ENCODE results near the gene TOMM6.
"Not testable (repeated sequence)": the region's sequence is repeated elsewhere in the genome, so short reads cannot be mapped to it uniquely, and the experiment has no call there.

The TOMM6 gene

DNA sequence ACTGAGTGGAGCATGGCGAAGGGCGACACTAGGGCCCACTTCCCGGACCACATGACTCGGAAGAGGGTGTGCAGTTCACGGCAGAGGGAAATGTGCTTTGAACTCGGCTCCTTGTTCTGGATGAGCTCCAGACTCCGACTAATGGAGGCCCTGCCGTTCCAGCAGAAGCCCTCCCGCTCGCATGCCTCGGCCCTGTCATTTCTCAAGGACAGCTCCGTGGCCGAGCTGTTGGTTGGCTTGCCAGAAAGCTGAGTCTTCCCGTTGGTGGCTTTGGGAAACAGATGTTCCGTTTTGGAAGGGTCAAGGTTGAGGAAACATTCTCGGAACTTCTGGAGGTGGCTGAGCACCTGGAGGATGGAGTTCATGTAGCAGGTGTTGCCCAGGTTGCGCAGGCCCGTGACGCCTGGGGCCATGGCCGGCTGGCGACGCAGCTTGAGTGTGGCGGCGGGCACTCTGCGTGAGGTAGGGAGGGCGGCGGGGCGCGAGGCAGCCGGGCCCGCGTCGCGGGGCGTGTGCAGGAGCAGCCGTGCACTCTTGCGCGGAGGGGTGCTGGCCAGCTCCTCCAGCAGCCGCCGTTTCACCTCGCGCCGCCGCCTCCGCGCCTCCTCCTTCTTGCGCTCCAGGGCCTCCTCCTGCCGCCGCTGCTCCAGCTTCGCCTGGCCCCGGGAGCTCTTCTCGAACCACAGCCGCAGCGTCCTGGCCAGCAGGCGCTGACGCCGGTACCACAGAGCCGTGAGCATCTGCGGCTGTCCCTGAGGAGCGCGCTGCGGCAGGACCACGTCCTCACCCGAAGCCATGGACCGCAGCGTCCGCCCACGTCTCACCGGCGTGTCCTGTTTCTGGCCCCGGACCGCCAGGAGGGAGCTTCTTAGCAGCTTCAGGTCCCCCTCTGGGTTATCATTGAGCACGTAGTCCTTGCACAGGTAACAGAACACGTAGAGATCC, 18.6 kb downstream of the TOMM6 start:
- H3K27me3 ChIP-seq (ENCODE audit: insufficient read depth, low read length), result no peaks in the 10 kb centered on the region
- H3K36me3 ChIP-seq (ENCODE audit: insufficient read depth, low read length), result peaks cover 31% of the 10 kb centered on the region
- H3K4me1 ChIP-seq (ENCODE audit: insufficient read depth, low read length), result no peaks in the 10 kb centered on the region
- H2AFZ ChIP-seq (ENCODE audit: low read depth, low read length), result no peak overlapping the region
- H3K4me3 ChIP-seq (ENCODE audit: low read length), result no peak overlapping the region
- no peaks in the 10 kb centered on the region for H3K9me3 ChIP-seq (ENCODE audit: low read length)

DNA sequence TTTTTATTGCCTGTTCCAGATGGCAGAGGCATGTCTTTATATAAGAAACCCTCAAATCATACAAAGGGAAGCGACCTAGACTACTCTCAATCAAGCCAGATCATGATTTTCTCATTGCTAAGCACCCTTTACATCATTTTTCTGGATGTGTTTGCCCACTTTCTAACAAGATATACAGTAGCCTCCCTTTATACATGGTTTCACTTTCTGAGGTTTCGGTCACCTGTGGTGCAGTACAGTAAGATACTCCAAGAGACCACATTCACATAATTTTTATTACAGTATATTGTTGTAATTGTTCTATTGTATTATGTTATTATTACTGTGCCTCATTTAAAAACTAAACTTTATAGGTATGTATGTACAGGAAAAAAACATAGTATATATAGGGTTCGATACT, 23.6 kb downstream of the TOMM6 start:
- Histone ChIP-seq H3K36me3 (ENCODE audit: insufficient read depth, low read length) (peaks cover 9% of the 10 kb centered on the region), H2AFZ (ENCODE audit: low read depth, low read length) (no peak overlapping the region), H3K9me3 (ENCODE audit: low read length) (no peaks in the 10 kb centered on the region), H3K4me3 (ENCODE audit: low read length) (no peak overlapping the region), H3K4me1 (ENCODE audit: insufficient read depth, low read length) (no peaks in the 10 kb centered on the region), H3K27me3 (ENCODE audit: insufficient read depth, low read length) (no peaks in the 10 kb centered on the region)

DNA sequence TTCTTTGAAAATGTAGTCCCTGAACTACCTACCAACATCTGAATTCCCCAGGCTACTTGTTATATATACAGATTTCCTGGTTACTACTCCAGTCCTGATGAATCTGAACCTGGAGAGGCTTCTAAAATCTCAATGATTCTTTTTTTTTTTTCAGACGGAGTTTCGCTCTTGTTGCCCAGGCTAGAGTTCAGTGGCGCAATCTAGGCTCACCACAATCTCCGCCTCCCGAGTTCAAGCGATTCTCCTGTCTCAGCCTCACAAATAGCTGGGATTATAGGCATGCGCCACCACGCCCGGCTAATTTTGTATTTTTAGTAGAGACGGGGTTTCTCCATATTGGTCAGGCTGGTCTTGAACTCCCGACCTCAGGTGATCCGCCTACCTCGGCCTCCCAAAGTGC, 24.5 kb downstream of the TOMM6 start:
- H3K36me3 ChIP-seq (ENCODE audit: insufficient read depth, low read length); H3K4me3 ChIP-seq (ENCODE audit: low read length); H3K27me3 ChIP-seq (ENCODE audit: insufficient read depth, low read length); H3K4me1 ChIP-seq (ENCODE audit: insufficient read depth, low read length); H3K9me3 ChIP-seq (ENCODE audit: low read length); H2AFZ ChIP-seq (ENCODE audit: low read depth, low read length): not testable (repeated sequence)

DNA sequence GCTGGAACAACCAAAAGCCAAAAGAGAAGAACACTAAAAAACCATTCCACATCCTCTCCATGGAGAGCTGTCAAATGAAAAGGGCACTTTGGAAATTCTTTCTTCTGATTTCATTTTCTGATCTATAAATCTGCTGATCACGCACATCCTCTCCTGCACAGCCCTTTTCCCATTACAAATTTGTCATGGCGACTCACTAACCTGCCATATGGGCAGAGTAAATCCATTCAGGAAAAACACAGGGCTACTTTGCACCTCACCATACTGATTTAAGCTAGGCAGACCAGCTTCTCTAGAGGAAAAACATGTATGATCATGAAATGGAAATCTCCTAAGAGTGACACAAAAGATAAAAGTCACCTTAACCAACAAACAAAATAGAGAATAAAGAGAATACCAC, 26.0 kb downstream of the TOMM6 start:
- Histone ChIP-seq H3K4me1 (ENCODE audit: insufficient read depth, low read length) (no peaks in the 10 kb centered on the region), H2AFZ (ENCODE audit: low read depth, low read length) (no peak overlapping the region), H3K27me3 (ENCODE audit: insufficient read depth, low read length) (no peaks in the 10 kb centered on the region), H3K36me3 (ENCODE audit: insufficient read depth, low read length) (peaks cover 3% of the 10 kb centered on the region), H3K9me3 (ENCODE audit: low read length) (no peaks in the 10 kb centered on the region), H3K4me3 (ENCODE audit: low read length) (no peak overlapping the region)

DNA sequence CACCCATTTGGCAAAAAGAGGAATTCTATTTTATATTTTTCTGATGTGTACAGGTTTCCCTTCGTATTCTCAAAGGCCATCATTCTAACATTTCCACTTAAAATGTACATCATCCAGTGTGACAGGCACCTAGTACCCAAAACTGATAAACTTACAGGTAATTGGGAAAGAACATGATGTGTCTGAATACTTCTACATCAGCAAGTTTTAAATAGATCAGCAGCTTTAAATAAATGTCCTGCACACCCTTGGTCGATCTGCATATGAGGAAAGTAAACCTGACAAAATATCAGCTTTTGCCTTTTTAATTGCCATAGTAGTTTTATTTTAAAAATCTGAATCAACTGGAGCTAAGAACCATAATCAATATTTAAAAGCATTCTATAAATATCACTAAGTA, 26.5 kb downstream of the TOMM6 start:
- Histone ChIP-seq H3K9me3 (ENCODE audit: low read length) (no peaks in the 10 kb centered on the region), H3K4me1 (ENCODE audit: insufficient read depth, low read length) (no peaks in the 10 kb centered on the region), H3K4me3 (ENCODE audit: low read length) (no peak overlapping the region)

DNA sequence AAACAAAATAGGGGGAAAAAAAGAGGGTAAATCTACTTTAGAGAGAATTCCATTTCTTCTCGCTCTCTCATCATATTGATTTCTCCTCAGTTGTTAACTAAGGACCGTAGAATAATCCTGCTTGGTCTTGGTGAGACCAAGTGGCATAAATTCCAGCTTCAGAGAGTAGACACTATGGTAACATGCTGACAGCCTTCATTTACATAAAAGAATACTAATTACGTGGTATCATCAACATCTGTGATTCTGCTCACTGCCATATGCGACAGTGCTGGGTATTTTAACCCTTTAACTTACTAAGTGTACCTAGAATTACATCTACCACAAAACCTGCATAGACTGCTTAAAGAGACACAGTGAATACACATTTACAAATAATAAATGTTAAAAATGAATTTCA, 27.1 kb downstream of the TOMM6 start:
- H2AFZ ChIP-seq (ENCODE audit: low read depth, low read length), result no peak overlapping the region
- peaks cover 3% of the 10 kb centered on the region for H3K36me3 ChIP-seq (ENCODE audit: insufficient read depth, low read length)
- no peaks in the 10 kb centered on the region for H3K4me1 ChIP-seq (ENCODE audit: insufficient read depth, low read length)
- H3K27me3 ChIP-seq (ENCODE audit: insufficient read depth, low read length), result no peaks in the 10 kb centered on the region
- H3K4me3 ChIP-seq (ENCODE audit: low read length), result no peak overlapping the region
- H3K9me3 ChIP-seq (ENCODE audit: low read length), result no peaks in the 10 kb centered on the region

More for the DNA sequence above, 26.5 kb downstream of the TOMM6 start:
- H2AFZ ChIP-seq (ENCODE audit: low read depth, low read length), result no peak overlapping the region
- peaks cover 3% of the 10 kb centered on the region for H3K36me3 ChIP-seq (ENCODE audit: insufficient read depth, low read length)
- no peaks in the 10 kb centered on the region for H3K27me3 ChIP-seq (ENCODE audit: insufficient read depth, low read length)

DNA sequence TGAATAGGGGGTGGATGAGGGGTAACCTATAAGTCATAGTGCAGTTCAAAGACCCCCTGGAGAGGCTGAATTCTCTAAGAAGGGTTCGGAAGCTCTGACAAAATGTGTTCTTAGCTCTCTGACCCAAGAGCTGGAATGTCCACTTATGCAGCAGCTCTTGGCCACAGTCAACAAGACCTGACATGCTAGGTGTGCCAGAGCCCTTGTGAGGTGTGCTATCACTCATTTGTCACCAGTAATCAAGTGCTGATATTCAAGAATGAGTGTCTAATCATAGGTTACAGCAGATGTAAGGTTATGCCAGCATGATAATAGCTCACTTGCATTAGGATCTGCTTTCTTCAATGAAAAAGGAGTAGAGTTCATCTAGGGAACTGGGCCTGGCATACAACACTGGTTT, 28.1 kb downstream of the TOMM6 start:
- no peak overlapping the region for H3K4me3 ChIP-seq (ENCODE audit: low read length)
- no peak overlapping the region for H2AFZ ChIP-seq (ENCODE audit: low read depth, low read length)
- no peaks in the 10 kb centered on the region for H3K27me3 ChIP-seq (ENCODE audit: insufficient read depth, low read length)
- peaks cover 3% of the 10 kb centered on the region for H3K36me3 ChIP-seq (ENCODE audit: insufficient read depth, low read length)
- H3K9me3 ChIP-seq (ENCODE audit: low read length), result no peaks in the 10 kb centered on the region
- H3K4me1 ChIP-seq (ENCODE audit: insufficient read depth, low read length), result no peaks in the 10 kb centered on the region

DNA sequence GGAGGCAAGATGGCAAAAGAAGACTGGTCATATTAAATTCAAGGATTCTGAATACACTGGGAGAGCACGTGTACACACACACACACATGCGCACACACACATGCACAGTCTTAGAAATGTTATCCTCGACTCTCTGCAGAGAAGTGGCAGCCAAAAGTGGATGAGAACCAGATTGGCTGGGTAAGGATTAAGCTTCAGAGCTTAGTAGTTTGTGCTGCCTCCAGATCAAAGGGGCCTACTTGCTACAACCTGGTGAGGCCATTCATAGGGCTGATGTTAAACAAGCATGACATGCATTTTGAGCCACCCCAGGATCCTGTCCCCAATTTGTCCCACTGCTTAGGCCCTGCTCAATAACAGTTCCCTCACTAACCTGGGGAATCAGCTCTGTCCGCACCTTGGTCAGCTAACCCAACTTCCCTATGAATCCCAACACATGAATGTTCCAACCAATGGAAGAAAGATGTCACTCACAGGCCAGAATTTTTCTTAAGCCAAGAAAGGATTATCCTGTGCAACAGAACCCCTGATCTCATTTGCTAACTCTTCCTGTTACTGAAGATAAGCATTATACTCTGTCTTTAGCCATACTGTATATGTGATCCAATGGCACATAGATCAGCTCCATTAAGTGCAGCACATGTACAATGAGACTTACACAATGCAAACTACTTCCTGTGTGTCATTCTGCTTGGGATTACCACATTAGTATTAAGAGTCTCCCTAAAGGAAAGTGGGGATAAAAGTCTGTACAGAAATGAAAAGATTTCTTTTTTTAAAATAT, 31.0 kb downstream of the TOMM6 start:
- H3K27me3 ChIP-seq (ENCODE audit: insufficient read depth, low read length), result no peaks in the 10 kb centered on the region
- H3K4me3 ChIP-seq (ENCODE audit: low read length), result no peak overlapping the region
- no peaks in the 10 kb centered on the region for H3K4me1 ChIP-seq (ENCODE audit: insufficient read depth, low read length)
- peaks cover 6% of the 10 kb centered on the region for H3K36me3 ChIP-seq (ENCODE audit: insufficient read depth, low read length)
- H3K9me3 ChIP-seq (ENCODE audit: low read length), result no peaks in the 10 kb centered on the region
- no peak overlapping the region for H2AFZ ChIP-seq (ENCODE audit: low read depth, low read length)

DNA sequence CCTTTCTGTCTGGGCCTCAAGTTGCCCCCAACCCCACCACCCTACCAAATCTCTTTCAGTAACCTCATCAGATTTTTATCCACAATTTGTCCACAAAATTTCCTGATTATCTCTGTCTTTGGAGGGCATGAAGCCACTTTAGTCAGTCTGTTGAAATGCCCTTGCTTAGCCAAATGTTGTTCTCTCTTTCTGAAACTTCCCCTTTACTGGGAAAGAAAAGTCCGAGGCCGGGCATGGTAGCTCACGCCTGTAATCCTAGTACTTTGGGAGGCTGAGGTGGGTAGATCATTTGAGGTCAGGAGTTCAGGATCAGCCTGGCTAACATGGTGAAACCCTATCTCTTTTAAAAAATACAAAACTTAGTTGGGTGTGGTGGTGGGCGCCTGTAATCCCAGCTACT, 33.8 kb downstream of the TOMM6 start:
- no peaks in the 10 kb centered on the region for H3K27me3 ChIP-seq (ENCODE audit: insufficient read depth, low read length)
- no peak overlapping the region for H3K4me3 ChIP-seq (ENCODE audit: low read length)
- no peaks in the 10 kb centered on the region for H3K4me1 ChIP-seq (ENCODE audit: insufficient read depth, low read length)
- H3K9me3 ChIP-seq (ENCODE audit: low read length), result no peaks in the 10 kb centered on the region
- peaks cover 9% of the 10 kb centered on the region for H3K36me3 ChIP-seq (ENCODE audit: insufficient read depth, low read length)
- no peak overlapping the region for H2AFZ ChIP-seq (ENCODE audit: low read depth, low read length)

DNA sequence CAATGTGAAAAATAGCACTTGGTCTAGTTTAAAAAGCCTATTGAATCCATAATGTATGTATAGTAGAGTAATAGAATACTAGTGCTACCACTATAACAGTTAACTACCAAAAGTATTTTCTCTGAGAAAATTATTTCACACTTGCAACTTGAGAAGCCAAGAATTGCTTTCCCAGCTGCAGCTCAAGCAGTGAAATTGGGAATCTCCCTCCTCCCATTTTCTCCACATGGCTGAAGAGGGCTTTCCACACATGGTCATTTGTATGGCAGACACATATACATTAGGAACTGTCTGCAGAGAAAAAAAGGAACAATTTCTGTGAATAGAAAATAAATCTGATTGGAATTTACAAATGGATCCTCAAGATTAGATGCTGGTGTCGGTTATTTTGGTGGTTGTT, 34.5 kb downstream of the TOMM6 start:
- no peaks in the 10 kb centered on the region for H3K27me3 ChIP-seq (ENCODE audit: insufficient read depth, low read length)
- no peak overlapping the region for H2AFZ ChIP-seq (ENCODE audit: low read depth, low read length)
- no peak overlapping the region for H3K4me3 ChIP-seq (ENCODE audit: low read length)
- H3K4me1 ChIP-seq (ENCODE audit: insufficient read depth, low read length), result no peaks in the 10 kb centered on the region
- no peaks in the 10 kb centered on the region for H3K9me3 ChIP-seq (ENCODE audit: low read length)
- peaks cover 9% of the 10 kb centered on the region for H3K36me3 ChIP-seq (ENCODE audit: insufficient read depth, low read length)

DNA sequence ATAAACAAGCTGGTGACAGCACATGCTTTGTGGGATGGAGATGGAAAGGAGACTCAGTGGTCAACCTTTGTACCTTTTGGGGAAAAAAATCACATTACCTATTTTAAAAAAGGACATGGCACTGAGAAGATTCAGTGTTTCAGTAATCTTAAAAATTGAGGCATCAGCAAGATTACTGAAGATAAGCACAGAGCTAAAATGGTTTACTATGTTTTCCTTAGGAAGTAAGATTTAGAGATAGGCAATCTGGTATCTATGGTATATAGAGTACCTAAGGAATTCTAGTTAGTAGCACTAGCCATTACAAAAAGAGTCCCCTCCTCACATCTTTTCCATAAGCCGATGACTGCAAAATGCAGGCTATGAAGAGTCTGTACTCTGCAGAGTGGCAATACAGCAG, 35.7 kb downstream of the TOMM6 start:
- no peak overlapping the region for H3K4me3 ChIP-seq (ENCODE audit: low read length)

DNA sequence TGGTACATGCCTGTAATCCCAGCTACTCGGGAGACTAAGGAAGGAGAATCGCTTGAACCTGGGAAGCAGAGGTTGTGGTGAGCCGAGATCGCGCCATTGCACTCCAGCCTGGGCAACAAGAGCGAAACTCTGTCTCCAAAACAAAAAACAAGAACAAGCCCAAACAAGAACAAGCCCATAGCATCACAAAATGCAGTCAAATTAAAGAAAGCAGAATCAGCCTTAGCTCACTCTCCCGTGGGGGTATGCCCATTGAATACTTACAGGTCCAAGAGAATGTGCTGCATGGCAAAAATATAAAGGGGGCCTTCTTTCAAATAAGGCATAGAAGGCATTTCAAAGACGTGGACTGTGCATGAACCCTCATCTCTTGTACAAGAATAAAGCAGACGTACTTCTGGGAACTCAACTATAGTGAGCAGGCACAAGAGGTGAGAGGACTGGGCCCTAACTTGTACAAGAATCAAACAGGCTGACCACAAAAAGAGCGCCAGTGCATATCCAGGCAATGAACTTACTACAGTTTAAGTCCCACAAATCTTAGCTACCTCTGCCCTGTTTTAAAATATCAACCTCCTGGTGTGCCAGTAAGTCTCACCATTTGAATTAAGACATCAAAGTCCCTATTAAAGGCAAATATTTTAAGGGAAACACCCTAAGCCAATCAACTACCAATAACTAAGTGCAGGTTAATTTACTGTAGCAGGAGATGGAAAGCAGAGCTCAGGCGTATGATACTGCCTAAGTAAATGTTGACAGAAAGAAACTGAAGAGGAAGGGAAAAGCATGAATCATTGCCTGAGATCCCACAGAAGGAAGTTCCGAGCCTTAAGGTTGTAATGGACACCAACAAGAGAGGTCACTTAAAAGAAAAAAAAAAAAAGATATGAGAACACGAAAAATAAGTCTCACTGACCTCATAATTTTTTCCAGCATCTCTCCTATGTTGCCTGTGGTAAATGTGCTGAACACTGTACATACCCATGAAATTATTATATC, 37.4 kb downstream of the TOMM6 start:
- Histone ChIP-seq H3K4me3 (ENCODE audit: low read length) (no peak overlapping the region), H3K36me3 (ENCODE audit: insufficient read depth, low read length) (peaks cover 11% of the 10 kb centered on the region), H2AFZ (ENCODE audit: low read depth, low read length) (no peak overlapping the region), H3K27me3 (ENCODE audit: insufficient read depth, low read length) (no peaks in the 10 kb centered on the region), H3K9me3 (ENCODE audit: low read length) (no peaks in the 10 kb centered on the region), H3K4me1 (ENCODE audit: insufficient read depth, low read length) (no peaks in the 10 kb centered on the region)

More for the DNA sequence above, 35.7 kb downstream of the TOMM6 start:
- no peaks in the 10 kb centered on the region for H3K9me3 ChIP-seq (ENCODE audit: low read length)
- no peaks in the 10 kb centered on the region for H3K4me1 ChIP-seq (ENCODE audit: insufficient read depth, low read length)
- no peaks in the 10 kb centered on the region for H3K27me3 ChIP-seq (ENCODE audit: insufficient read depth, low read length)
- peaks cover 9% of the 10 kb centered on the region for H3K36me3 ChIP-seq (ENCODE audit: insufficient read depth, low read length)
- no peak overlapping the region for H2AFZ ChIP-seq (ENCODE audit: low read depth, low read length)
